GM19463 (cell line): Measurements from ENCODE around the gene NRDC.
"Not testable (repeated sequence)": the region's sequence is repeated elsewhere in the genome, so short reads cannot be mapped to it uniquely, and the experiment has no call there.

ENCODE experiments used
- ATAC-seq: cut with Tn5 transposase; IDR thresholded peaks from one replicate; pipeline ENCODE4 v1.9.1; 2021; ENCODE audit warnings: mild to moderate bottlenecking, moderate library complexity; ENCODE audit not compliant: unreplicated experiment

The NRDC gene

GRCh38 chr1:51898090-51898734 lies 19.7 kb upstream of the NRDC start:
- ATAC-seq = no peak

GRCh38 chr1:51897699-51898031 lies 19.1 kb upstream of the NRDC start:
- no peak for ATAC-seq

- not testable (repeated sequence) for ATAC-seq
Observed at GRCh38 chr1:51894748-51895147, 16.2 kb upstream of the NRDC start.

- no peak for ATAC-seq
Observed at GRCh38 chr1:51878308-51878615, 265 bp downstream of the NRDC start.

GRCh38 chr1:51877434-51878307 lies 856 bp downstream of the NRDC start:
- ATAC-seq = no peak

GRCh38 chr1:51875836-51876235 lies 2.7 kb downstream of the NRDC start:
- no peak for ATAC-seq

GRCh38 chr1:51875291-51875772 lies 3.2 kb downstream of the NRDC start:
- no peak for ATAC-seq

GRCh38 chr1:51873270-51873669 lies 5.3 kb downstream of the NRDC start:
- ATAC-seq = not testable (repeated sequence)

- no peak for ATAC-seq
Observed at GRCh38 chr1:51871351-51871975, 7.1 kb downstream of the NRDC start.

- no peak for ATAC-seq
Observed at GRCh38 chr1:51870603-51871350, 7.8 kb downstream of the NRDC start.

- no peak for ATAC-seq
Observed at GRCh38 chr1:51867479-51868232, 10.9 kb downstream of the NRDC start.

- ATAC-seq = no peak
Observed at GRCh38 chr1:51863384-51863783, 15.1 kb downstream of the NRDC start.

- no peak for ATAC-seq
Observed at GRCh38 chr1:51861669-51862068, 16.9 kb downstream of the NRDC start.

GRCh38 chr1:51859735-51860134 lies 18.8 kb downstream of the NRDC start:
- ATAC-seq = no peak

GRCh38 chr1:51859333-51859732 lies 19.2 kb downstream of the NRDC start:
- no peak for ATAC-seq

- no peak for ATAC-seq
Observed at GRCh38 chr1:51858892-51859291, 19.6 kb downstream of the NRDC start.

- ATAC-seq = no peak
Observed at GRCh38 chr1:51856745-51857144, 21.8 kb downstream of the NRDC start.

- ATAC-seq = no peak
Observed at GRCh38 chr1:51855624-51856023, 22.9 kb downstream of the NRDC start.

GRCh38 chr1:51853360-51853759 lies 25.2 kb downstream of the NRDC start:
- ATAC-seq = no peak

GRCh38 chr1:51851882-51852396 lies 26.6 kb downstream of the NRDC start:
- ATAC-seq = no peak
